DND-41 (cell line): ENCODE data around the gene ROBO2.

ENCODE experiments used
- EZH2 ChIP-seq: IDR thresholded peaks from 3 replicates; pipeline ENCODE4 v1.6.1; 2012; ENCODE audit warnings: borderline replicate concordance, low read depth, mild to moderate bottlenecking, moderate library complexity, low read length, inconsistent platforms; ENCODE audit not compliant: severe bottlenecking
- TF ChIP-seq, protein P1 (sequence below): IDR thresholded peaks from 2 replicates; pipeline ENCODE4 v1.5.1; 2012; ENCODE audit warnings: borderline replicate concordance, low read length, moderate library complexity, mild to moderate bottlenecking; ENCODE audit not compliant: poor library complexity, severe bottlenecking; ENCODE audit errors: extremely low read depth

DNA sequence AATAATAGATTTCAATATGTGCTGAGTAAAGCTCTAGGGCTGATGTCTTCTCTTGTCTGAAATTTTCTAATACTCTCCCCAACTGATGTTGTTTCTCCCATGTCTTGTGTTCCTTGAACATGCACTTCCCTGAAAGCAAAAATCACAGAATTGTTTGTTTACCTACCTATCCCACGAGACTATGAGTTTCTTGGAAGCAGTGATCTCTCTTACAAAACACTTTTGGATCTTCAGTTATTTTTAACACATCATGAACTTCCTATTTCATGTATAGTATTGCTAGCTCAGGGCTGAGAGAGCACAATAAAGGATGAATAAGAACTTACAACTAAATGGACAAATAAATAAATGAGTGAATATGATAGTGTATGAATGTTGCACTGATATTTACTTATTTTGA lies 365.0 kb downstream of the ROBO2 start:
- TF ChIP-seq, protein P1, sequence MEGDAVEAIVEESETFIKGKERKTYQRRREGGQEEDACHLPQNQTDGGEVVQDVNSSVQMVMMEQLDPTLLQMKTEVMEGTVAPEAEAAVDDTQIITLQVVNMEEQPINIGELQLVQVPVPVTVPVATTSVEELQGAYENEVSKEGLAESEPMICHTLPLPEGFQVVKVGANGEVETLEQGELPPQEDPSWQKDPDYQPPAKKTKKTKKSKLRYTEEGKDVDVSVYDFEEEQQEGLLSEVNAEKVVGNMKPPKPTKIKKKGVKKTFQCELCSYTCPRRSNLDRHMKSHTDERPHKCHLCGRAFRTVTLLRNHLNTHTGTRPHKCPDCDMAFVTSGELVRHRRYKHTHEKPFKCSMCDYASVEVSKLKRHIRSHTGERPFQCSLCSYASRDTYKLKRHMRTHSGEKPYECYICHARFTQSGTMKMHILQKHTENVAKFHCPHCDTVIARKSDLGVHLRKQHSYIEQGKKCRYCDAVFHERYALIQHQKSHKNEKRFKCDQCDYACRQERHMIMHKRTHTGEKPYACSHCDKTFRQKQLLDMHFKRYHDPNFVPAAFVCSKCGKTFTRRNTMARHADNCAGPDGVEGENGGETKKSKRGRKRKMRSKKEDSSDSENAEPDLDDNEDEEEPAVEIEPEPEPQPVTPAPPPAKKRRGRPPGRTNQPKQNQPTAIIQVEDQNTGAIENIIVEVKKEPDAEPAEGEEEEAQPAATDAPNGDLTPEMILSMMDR = no peak
- TF ChIP-seq EZH2 = no peak
